Lower lobe of right lung (tissue), 2 donors: Measurements from ENCODE around the gene UPK1A. TPM values are rescaled to one million over a fixed set of nuclear protein-coding genes. Genes with fewer than 3 reads are reported as not detected.
A peak's percentile ranks its signal among the peaks of the same experiment; 100 is the strongest.

Source experiments
- ATAC-seq, 2 donors: fragments of 200-7000 bp; cut with Tn5 transposase; one replicate each; pipeline ENCODE4 v1.9.1; 2020 to 2022; ENCODE audit warnings: mild to moderate bottlenecking in 2 of 2, moderate library complexity in 2 of 2
- DNase-seq: peaks from one replicate; pipeline ENCODE4 v3.0.0-alpha.2; 2020
- H3K27ac ChIP-seq: fragments of 200-600 bp; one replicate; pipeline ENCODE4 v1.8.0; 2022
- H3K27me3 ChIP-seq: fragments of 200-600 bp; one replicate; pipeline ENCODE4 v1.8.0; 2022; ENCODE audit warnings: low read depth
- H3K36me3 ChIP-seq: fragments of 200-600 bp; one replicate; pipeline ENCODE4 v1.8.0; 2022; ENCODE audit warnings: mild to moderate bottlenecking
- H3K4me1 ChIP-seq: fragments of 200-600 bp; one replicate; pipeline ENCODE4 v1.8.0; 2022
- H3K4me3 ChIP-seq: fragments of 200-600 bp; one replicate; pipeline ENCODE4 v1.8.0; 2022; ENCODE audit warnings: mild to moderate bottlenecking
- H3K9me3 ChIP-seq: fragments of 200-600 bp; one replicate; pipeline ENCODE4 v1.8.0; 2022
- intact Hi-C: fragments of 100-400 bp; cut with DNase I; formaldehyde crosslinking; loops from one replicate; pipeline ENCODE4 v1.11.0; 2022
- total RNA-seq: library from RNA; stranded (reverse); fragmentation: NEBNext Ultra II Directional; extraction: Animal tissue kit (Norgen Biotek cat#: 25700); gene quantifications from one replicate; pipeline ENCODE4 v1.2.1, GENCODE V29; 2021
- TF ChIP-seq, protein P1 (sequence below): fragments of 200-600 bp; IDR thresholded peaks from one replicate; pipeline ENCODE4 v1.8.0; 2022; ENCODE audit warnings: antibody characterized with exemption, mild to moderate bottlenecking
- donor health status: DM: no; HTN: yes; CAD: no; lungs with severe emphysema.

The UPK1A gene
- total RNA-seq, 1 donor from 2014 or later: not detected

- Histone ChIP-seq H3K9me3 (no peaks in the 10 kb centered on the region), H3K27me3 (no peaks in the 10 kb centered on the region), H3K27ac (peak overlapping the region; percentile 84), H3K4me1 (peaks cover 26% of the 10 kb centered on the region), H3K4me3 (peak overlapping the region; percentile 87), H3K36me3 (peaks cover 18% of the 10 kb centered on the region)
- ATAC-seq (peak; percentile 95 to 96), DNase-seq (peak; percentile 98)
- TF ChIP-seq, protein P1, sequence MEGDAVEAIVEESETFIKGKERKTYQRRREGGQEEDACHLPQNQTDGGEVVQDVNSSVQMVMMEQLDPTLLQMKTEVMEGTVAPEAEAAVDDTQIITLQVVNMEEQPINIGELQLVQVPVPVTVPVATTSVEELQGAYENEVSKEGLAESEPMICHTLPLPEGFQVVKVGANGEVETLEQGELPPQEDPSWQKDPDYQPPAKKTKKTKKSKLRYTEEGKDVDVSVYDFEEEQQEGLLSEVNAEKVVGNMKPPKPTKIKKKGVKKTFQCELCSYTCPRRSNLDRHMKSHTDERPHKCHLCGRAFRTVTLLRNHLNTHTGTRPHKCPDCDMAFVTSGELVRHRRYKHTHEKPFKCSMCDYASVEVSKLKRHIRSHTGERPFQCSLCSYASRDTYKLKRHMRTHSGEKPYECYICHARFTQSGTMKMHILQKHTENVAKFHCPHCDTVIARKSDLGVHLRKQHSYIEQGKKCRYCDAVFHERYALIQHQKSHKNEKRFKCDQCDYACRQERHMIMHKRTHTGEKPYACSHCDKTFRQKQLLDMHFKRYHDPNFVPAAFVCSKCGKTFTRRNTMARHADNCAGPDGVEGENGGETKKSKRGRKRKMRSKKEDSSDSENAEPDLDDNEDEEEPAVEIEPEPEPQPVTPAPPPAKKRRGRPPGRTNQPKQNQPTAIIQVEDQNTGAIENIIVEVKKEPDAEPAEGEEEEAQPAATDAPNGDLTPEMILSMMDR: peak; percentile 95
- intact Hi-C loops: no loop called here
Observed at GRCh38 chr19:35716801-35717664, 50.7 kb downstream of the UPK1A start.

GRCh38 chr19:35717665-35718344 is 51.5 kb downstream of the UPK1A start, which contains the start of gene KMT2B:
Gene KMT2B, plus strand, starts transcription at chr19:35718003. Its CDS starts 16 bp downstream, at chr19:35718019.
- Histone ChIP-seq H3K9me3 (no peaks in the 10 kb centered on the region), H3K36me3 (peaks cover 26% of the 10 kb centered on the region), H3K27ac (peak within 1 kb of the TSS; percentile 85), H3K27me3 (no peaks in the 10 kb centered on the region), H3K4me1 (peaks cover 26% of the 10 kb centered on the region), H3K4me3 (peak within 1 kb of the TSS; percentile 88)
- TF ChIP-seq, protein P1: no peak
- DNase-seq (no peak), ATAC-seq (peak; percentile 83 to 84)
- intact Hi-C loops: no loop called here

GRCh38 chr19:35718345-35719041 is 52.2 kb downstream of the UPK1A start:
- H3K9me3 ChIP-seq: no peaks in the 10 kb centered on the region
- TF ChIP-seq, protein P1: no peak
- H3K27ac ChIP-seq: peak overlapping the region; percentile 85
- peaks cover 33% of the 10 kb centered on the region for H3K36me3 ChIP-seq
- H3K4me1 ChIP-seq: peaks cover 26% of the 10 kb centered on the region
- H3K4me3 ChIP-seq: peak overlapping the region; percentile 88
- ATAC-seq (no peak), DNase-seq (peak; percentile 72)
- H3K27me3 ChIP-seq: no peaks in the 10 kb centered on the region
- intact Hi-C loops: no loop called here

DNA sequence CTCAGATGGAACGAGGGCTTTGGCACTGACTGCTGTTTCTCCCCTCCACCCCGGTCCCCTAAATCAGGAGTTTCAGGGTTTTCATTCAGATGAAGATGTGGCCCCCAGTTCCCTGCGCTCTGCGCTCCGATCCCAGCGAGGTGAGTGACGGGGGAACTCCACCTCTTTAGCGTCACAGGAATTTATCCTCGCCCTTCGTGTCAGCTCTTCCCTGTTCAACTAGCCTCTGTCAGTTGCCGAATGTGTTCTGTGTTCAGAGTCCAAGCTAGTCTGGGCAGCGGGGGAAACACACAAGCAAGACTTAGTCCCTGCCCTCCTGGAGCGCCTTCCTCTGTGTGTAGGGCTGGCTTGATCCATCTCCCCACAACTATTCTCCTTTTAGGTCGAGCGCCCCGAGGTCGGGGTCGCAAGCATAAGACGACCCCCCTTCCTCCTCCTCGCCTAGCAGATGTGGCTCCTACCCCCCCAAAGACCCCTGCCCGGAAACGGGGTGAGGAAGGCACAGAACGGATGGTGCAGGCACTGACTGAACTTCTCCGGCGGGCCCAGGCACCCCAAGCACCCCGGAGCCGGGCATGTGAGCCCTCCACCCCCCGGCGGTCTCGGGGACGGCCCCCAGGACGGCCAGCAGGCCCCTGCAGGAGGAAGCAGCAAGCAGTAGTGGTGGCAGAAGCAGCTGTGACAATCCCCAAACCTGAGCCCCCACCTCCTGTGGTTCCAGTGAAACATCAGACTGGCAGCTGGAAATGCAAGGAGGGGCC is 53.3 kb downstream of the UPK1A start:
- DNase-seq (no peak), ATAC-seq (no peak)
- peaks cover 44% of the 10 kb centered on the region for H3K36me3 ChIP-seq
- intact Hi-C loops: no loop called here
- peak overlapping the region; percentile 88 for H3K4me3 ChIP-seq
- H3K27ac ChIP-seq: peak overlapping the region; percentile 85
- TF ChIP-seq, protein P1: no peak
- H3K4me1 ChIP-seq: peaks cover 26% of the 10 kb centered on the region
- no peaks in the 10 kb centered on the region for H3K9me3 ChIP-seq
- no peaks in the 10 kb centered on the region for H3K27me3 ChIP-seq

DNA sequence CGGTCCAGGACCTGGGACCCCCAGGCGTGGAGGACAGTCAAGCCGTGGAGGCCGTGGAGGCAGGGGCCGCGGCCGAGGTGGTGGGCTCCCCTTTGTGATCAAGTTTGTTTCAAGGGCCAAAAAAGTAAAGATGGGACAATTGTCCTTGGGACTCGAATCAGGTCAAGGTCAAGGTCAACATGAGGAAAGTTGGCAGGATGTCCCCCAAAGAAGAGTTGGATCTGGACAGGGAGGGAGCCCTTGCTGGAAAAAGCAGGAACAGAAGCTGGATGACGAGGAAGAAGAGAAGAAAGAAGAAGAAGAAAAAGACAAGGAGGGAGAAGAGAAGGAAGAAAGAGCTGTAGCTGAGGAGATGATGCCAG is 53.8 kb downstream of the UPK1A start:
- H3K27me3 ChIP-seq: no peaks in the 10 kb centered on the region
- intact Hi-C loops: no loop called here
- no peaks in the 10 kb centered on the region for H3K9me3 ChIP-seq
- no peak for ATAC-seq
- no peak for DNase-seq
- H3K36me3 ChIP-seq: peaks cover 49% of the 10 kb centered on the region
- H3K4me3 ChIP-seq: no peak overlapping the region
- peaks cover 26% of the 10 kb centered on the region for H3K4me1 ChIP-seq
- TF ChIP-seq, protein P1: no peak
- H3K27ac ChIP-seq: no peak overlapping the region
